ENCODE data around the gene DENND4B. TPM values are rescaled to one million over a fixed set of nuclear protein-coding genes. Genes with fewer than 3 reads are reported as not detected.

The DENND4B gene
- total and polyA plus RNA-seq, 4 experiments from 2014 or later: 6.9 to 216 (median 123) TPM

- Mint-ChIP-seq H3K27ac (peak within 1 kb of the TSS; percentile 86 to 98 (median 97)), H3K27me3 (no peaks in the 10 kb centered on the region), H3K9me3 (no peaks in the 10 kb centered on the region), H3K4me3 (peak within 1 kb of the TSS; percentile 90 to 98 (median 94)), H3K4me1 (peaks cover 39 to 66% (median 54%) of the 10 kb centered on the region in 4 donors), H3K36me3 (peaks cover 0 to 30% of the 10 kb centered on the region in 2 donors)
- H3K27me3 ChIP-seq (ENCODE audit: insufficient read depth, low read length): no peaks in the 10 kb centered on the region
- H3K4me3 ChIP-seq (ENCODE audit: low read length in 2 of 2): peak within 1 kb of the TSS; percentile 55 to 80
- peak within 1 kb of the TSS; percentile 91 for H3K27ac ChIP-seq (ENCODE audit: low read depth, low read length)
- intact Hi-C loops (cut with micrococcal nuclease): loop anchor here (1.0 kb wide), 1 partner anchor 40 kb away; no protein-coding TSS in a partner anchor
- no peaks in the 10 kb centered on the region for H3K36me3 ChIP-seq (ENCODE audit: insufficient read depth, low read length)
- DNase-seq: peak; percentile 87 to 97 (median 89)
- ChIA-PET CTCF (ENCODE audit: partially characterized antibody) (interaction anchor here (1.6 to 8.4 kb wide), 5 partner anchors 13 to 40 kb away, joined by 5 to 70 read pairs (median 12); partner anchors contain the start of genes DENND4B, JTB and RAB13), POLR2A (ENCODE audit: partially characterized antibody) (interaction anchor here (0.6 to 3.3 kb wide), 15 partner anchors 9 to 442 kb away, joined by 3 to 70 read pairs (median 5); partner anchors contain the start of genes DENND4B, GATAD2B, JTB and RPS27)
- H3K9me3 ChIP-seq (ENCODE audit: control insufficient read depth in 1 of 2, low read length in 2 of 2): no peaks in the 10 kb centered on the region
- peaks cover 54% of the 10 kb centered on the region for H3K4me1 ChIP-seq (ENCODE audit: insufficient read depth, low read length)
These were observed 16.7 kb upstream of the DENND4B start, which contains the start of gene SLC39A1 for GRCh38 chr1:153963030-153963849. SLC39A1 (minus strand) TSS chr1:153963537; CDS start chr1:153962715, 822 bp downstream.

GRCh38 chr1:153962088-153963029, 15.8 kb upstream of the DENND4B start:
- no peak for DNase-seq
- peak overlapping the region; percentile 90 to 98 (median 94) for H3K4me3 Mint-ChIP-seq
- H3K27ac Mint-ChIP-seq: peak overlapping the region; percentile 86 to 98 (median 97)

GRCh38 chr1:153961421-153961820, 14.9 kb upstream of the DENND4B start:
- no peak overlapping the region for H3K4me3 ChIP-seq (ENCODE audit: low read length in 2 of 2)
- no peak for DNase-seq
- POLR2A ChIA-PET (ENCODE audit: partially characterized antibody): interaction anchor here (1.0 to 8.6 kb wide), 3 partner anchors 15 to 29 kb away, joined by 3 to 142 read pairs (median 87); partner anchors contain the start of genes DENND4B, JTB and RPS27
- H3K27me3 ChIP-seq (ENCODE audit: insufficient read depth, low read length): no peaks in the 10 kb centered on the region
- Mint-ChIP-seq H3K27ac (peak overlapping the region in 6 of 7 donors; percentile 0 to 88 (median 58)), H3K4me3 (peak overlapping the region in 6 of 8 donors; percentile 2 to 51 (median 9)), H3K36me3 (peaks cover 0 to 27% of the 10 kb centered on the region in 2 donors), H3K4me1 (peaks cover 38 to 66% (median 52%) of the 10 kb centered on the region in 4 donors), H3K9me3 (no peaks in the 10 kb centered on the region), H3K27me3 (no peaks in the 10 kb centered on the region)
- H3K27ac ChIP-seq (ENCODE audit: low read depth, low read length): no peak overlapping the region
- intact Hi-C loops (cut with micrococcal nuclease): no loop called here
- H3K36me3 ChIP-seq (ENCODE audit: insufficient read depth, low read length): no peaks in the 10 kb centered on the region
- CTCF ChIA-PET (ENCODE audit: partially characterized antibody): interaction anchor here (0.6 to 8.4 kb wide), 2 partner anchors 25 to 375 kb away, joined by 3 to 70 read pairs; partner anchors contain the start of gene RAB13
- H3K4me1 ChIP-seq (ENCODE audit: insufficient read depth, low read length): peaks cover 53% of the 10 kb centered on the region
- no peaks in the 10 kb centered on the region for H3K9me3 ChIP-seq (ENCODE audit: control insufficient read depth in 1 of 2, low read length in 2 of 2)

More at GRCh38 chr1:153962088-153963029, 15.8 kb upstream of the DENND4B start:
- Mint-ChIP-seq H3K9me3 (no peaks in the 10 kb centered on the region), H3K36me3 (peaks cover 0 to 34% of the 10 kb centered on the region in 2 donors), H3K27me3 (no peaks in the 10 kb centered on the region), H3K4me1 (peaks cover 37 to 66% (median 50%) of the 10 kb centered on the region in 4 donors)
- Histone ChIP-seq H3K4me3 (ENCODE audit: low read length in 2 of 2) (peak overlapping the region; percentile 55 to 80), H3K4me1 (ENCODE audit: insufficient read depth, low read length) (peaks cover 48% of the 10 kb centered on the region), H3K27ac (ENCODE audit: low read depth, low read length) (peak overlapping the region; percentile 91), H3K9me3 (ENCODE audit: control insufficient read depth in 1 of 2, low read length in 2 of 2) (no peaks in the 10 kb centered on the region), H3K36me3 (ENCODE audit: insufficient read depth, low read length) (no peaks in the 10 kb centered on the region), H3K27me3 (ENCODE audit: insufficient read depth, low read length) (no peaks in the 10 kb centered on the region)
- ChIA-PET CTCF (ENCODE audit: partially characterized antibody) (interaction anchor here (1.6 to 8.4 kb wide), 5 partner anchors 14 to 39 kb away, joined by 5 to 70 read pairs (median 12); partner anchors contain the start of genes DENND4B, JTB and RAB13), POLR2A (ENCODE audit: partially characterized antibody) (interaction anchor here (1.0 to 3.3 kb wide), 14 partner anchors 8 to 187 kb away, joined by 3 to 70 read pairs (median 6); partner anchors contain the start of genes DENND4B, GATAD2B, JTB and RPS27)
- intact Hi-C loops (cut with micrococcal nuclease): loop anchor here (1.0 kb wide), 1 partner anchor 39 kb away; no protein-coding TSS in a partner anchor

GRCh38 chr1:153960206-153960605, 13.7 kb upstream of the DENND4B start:
- Mint-ChIP-seq H3K9me3 (no peaks in the 10 kb centered on the region), H3K36me3 (peaks cover 0 to 28% of the 10 kb centered on the region in 2 donors), H3K4me1 (peaks cover 40 to 69% (median 53%) of the 10 kb centered on the region in 4 donors), H3K4me3 (peak overlapping the region in 2 of 8 donors; percentile 1 to 18), H3K27ac (peak overlapping the region in 3 of 7 donors; percentile 60 to 99 (median 91)), H3K27me3 (no peaks in the 10 kb centered on the region)
- Histone ChIP-seq H3K4me3 (ENCODE audit: low read length in 2 of 2) (no peak overlapping the region), H3K27me3 (ENCODE audit: insufficient read depth, low read length) (no peaks in the 10 kb centered on the region), H3K4me1 (ENCODE audit: insufficient read depth, low read length) (peaks cover 54% of the 10 kb centered on the region), H3K36me3 (ENCODE audit: insufficient read depth, low read length) (no peaks in the 10 kb centered on the region), H3K27ac (ENCODE audit: low read depth, low read length) (no peak overlapping the region), H3K9me3 (ENCODE audit: control insufficient read depth in 1 of 2, low read length in 2 of 2) (no peaks in the 10 kb centered on the region)
- POLR2A ChIA-PET (ENCODE audit: partially characterized antibody): interaction anchor here (0.6 to 8.6 kb wide), 6 partner anchors 12 to 36 kb away, joined by 3 to 142 read pairs (median 10); partner anchors contain the start of genes DENND4B, JTB and RPS27
- CTCF ChIA-PET (ENCODE audit: partially characterized antibody): no interaction called here
- intact Hi-C loops (cut with micrococcal nuclease): no loop called here
- no peak for DNase-seq

- Histone ChIP-seq H3K4me3 (ENCODE audit: low read length in 2 of 2) (no peak overlapping the region), H3K36me3 (ENCODE audit: insufficient read depth, low read length) (peaks cover 6% of the 10 kb centered on the region), H3K9me3 (ENCODE audit: control insufficient read depth in 1 of 2, low read length in 2 of 2) (no peaks in the 10 kb centered on the region), H3K4me1 (ENCODE audit: insufficient read depth, low read length) (peaks cover 60% of the 10 kb centered on the region), H3K27ac (ENCODE audit: low read depth, low read length) (peak overlapping the region; percentile 90), H3K27me3 (ENCODE audit: insufficient read depth, low read length) (no peaks in the 10 kb centered on the region)
- Mint-ChIP-seq H3K27me3 (no peaks in the 10 kb centered on the region), H3K9me3 (no peaks in the 10 kb centered on the region), H3K36me3 (peaks cover under 1 to 30% of the 10 kb centered on the region in 2 donors), H3K4me3 (peak overlapping the region in 1 of 8 donors; percentile 18), H3K27ac (peak overlapping the region in 5 of 7 donors; percentile 60 to 99 (median 86)), H3K4me1 (peaks cover 43 to 74% (median 57%) of the 10 kb centered on the region in 4 donors)
- no peak for DNase-seq
- ChIA-PET POLR2A (ENCODE audit: partially characterized antibody) (interaction anchor here (0.6 to 8.6 kb wide), 9 partner anchors 8 to 37 kb away, joined by 3 to 142 read pairs (median 10); partner anchors contain the start of genes CREB3L4, DENND4B, GATAD2B and JTB), CTCF (ENCODE audit: partially characterized antibody) (interaction anchor here (4.3 kb wide), 1 partner anchor 14 kb away, joined by 31 read pairs; the partner anchor contains the start of gene DENND4B)
- intact Hi-C loops (cut with micrococcal nuclease): loop anchor here (2.0 to 5.0 kb wide), 2 partner anchors 27 to 177 kb away; partner anchors contain the start of gene RAB13
These were observed 12.9 kb upstream of the DENND4B start for GRCh38 chr1:153959454-153959853.

GRCh38 chr1:153958961-153959260, 12.4 kb upstream of the DENND4B start:
- Mint-ChIP-seq H3K27ac (peak overlapping the region; percentile 88 to 99 (median 97)), H3K4me3 (peak overlapping the region; percentile 9 to 99 (median 99)), H3K27me3 (no peaks in the 10 kb centered on the region), H3K4me1 (peaks cover 44 to 75% (median 59%) of the 10 kb centered on the region in 4 donors), H3K36me3 (peaks cover 6 to 35% of the 10 kb centered on the region in 2 donors), H3K9me3 (no peaks in the 10 kb centered on the region)
- Histone ChIP-seq H3K4me1 (ENCODE audit: insufficient read depth, low read length) (peaks cover 60% of the 10 kb centered on the region), H3K27me3 (ENCODE audit: insufficient read depth, low read length) (no peaks in the 10 kb centered on the region), H3K36me3 (ENCODE audit: insufficient read depth, low read length) (peaks cover 9% of the 10 kb centered on the region), H3K4me3 (ENCODE audit: low read length in 2 of 2) (no peak overlapping the region), H3K27ac (ENCODE audit: low read depth, low read length) (peak overlapping the region; percentile 90), H3K9me3 (ENCODE audit: control insufficient read depth in 1 of 2, low read length in 2 of 2) (no peaks in the 10 kb centered on the region)
- intact Hi-C loops (cut with micrococcal nuclease): loop anchor here (1.0 to 5.0 kb wide), 6 partner anchors 8 to 177 kb away; partner anchors contain the start of genes CREB3L4, JTB and RAB13
- DNase-seq: no peak
- ChIA-PET POLR2A (ENCODE audit: partially characterized antibody) (interaction anchor here (1.0 to 8.6 kb wide), 10 partner anchors 8 to 325 kb away, joined by 3 to 142 read pairs (median 10); partner anchors contain the start of genes CHTOP, CREB3L4, DENND4B and GATAD2B), CTCF (ENCODE audit: partially characterized antibody) (interaction anchor here (0.8 to 4.3 kb wide), 3 partner anchors 9 to 17 kb away, joined by 3 to 31 read pairs (median 11); partner anchors contain the start of genes CREB3L4 and DENND4B)

Data from CD4-positive, alpha-beta memory T cell (primary cell).